ENCODE results near the gene NHLRC1. TPM values are rescaled to one million over a fixed set of nuclear protein-coding genes. Genes with fewer than 3 reads are reported as not detected.

The NHLRC1 gene
- total and polyA plus RNA-seq, 2 of the 13 experiments (the other 11 are each of a cell fraction or from before 2014, with no cell fraction given) = 0.04 to 0.11 TPM

DNA sequence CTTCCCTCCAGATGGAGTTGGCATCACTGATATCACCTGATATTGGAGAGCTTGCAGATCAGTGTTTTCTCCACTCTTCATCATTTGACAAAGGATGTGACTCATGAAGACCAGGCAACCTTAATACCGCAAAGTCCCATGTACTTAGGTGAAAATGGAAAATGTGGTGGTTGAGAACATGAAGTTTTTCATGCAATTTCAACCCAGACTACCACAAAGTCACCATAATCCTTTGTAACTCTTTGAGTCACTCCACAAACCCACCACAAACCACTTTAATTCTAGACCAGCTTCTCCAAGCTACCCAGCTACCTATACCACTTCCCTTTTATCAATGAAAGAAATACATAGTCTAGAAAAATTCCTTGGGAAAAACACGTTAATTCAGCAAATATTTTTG lies 7.1 kb downstream of the NHLRC1 start:
- WGBS (ENCODE audit: low lambda C conversion rate) = 32% methylated on average over 2 of the region's 2 CpGs
- no peaks in the 10 kb centered on the region for H3K9me3 ChIP-seq (ENCODE audit: low read length)
- H3K4me3 ChIP-seq (replicated peaks in 1 of 3; ENCODE audit: insufficient read depth in 1 of 3, low read depth in 2 of 3, low read length in 3 of 3) = no peak overlapping the region
- peaks cover 9% of the 10 kb centered on the region; the same call in 1 of the 2 replicates for H3K4me1 ChIP-seq (ENCODE audit: insufficient read depth, low read length)
- TF ChIP-seq CCDC6 (CRISPR knock-in tag; IDR thresholded peaks at IDR 0.05) (no peak), MXD4 (CRISPR knock-in tag; IDR thresholded peaks at IDR 0.05) (no peak), ZNF234 (CRISPR knock-in tag; conservative IDR thresholded peaks at IDR 0.05) (no peak), ZNF101 (CRISPR knock-in tag; IDR thresholded peaks at IDR 0.05; ENCODE audit: borderline replicate concordance, low read depth) (no peak), SP1 (IDR thresholded peaks at IDR 0.05) (no peak), SP1 (CRISPR knock-in tag; IDR thresholded peaks at IDR 0.05) (no peak), ZNF879 (CRISPR knock-in tag; IDR thresholded peaks at IDR 0.05) (no peak), RFX1 (IDR thresholded peaks at IDR 0.05) (no peak), ZNF619 (CRISPR knock-in tag; IDR thresholded peaks at IDR 0.05) (no peak), GFI1 (CRISPR knock-in tag; IDR thresholded peaks at IDR 0.05; ENCODE audit: borderline replicate concordance) (no peak), THYN1 (CRISPR knock-in tag; IDR thresholded peaks at IDR 0.05; ENCODE audit: borderline replicate concordance, low read depth) (no peak), KAT2B (IDR thresholded peaks at IDR 0.05; ENCODE audit: borderline replicate concordance, low read depth, low read length) (no peak), IKZF4 (CRISPR knock-in tag; IDR thresholded peaks at IDR 0.05; ENCODE audit: borderline replicate concordance, low read depth, not compliant biosample characterization) (no peak), MATR3 (CRISPR knock-in tag; IDR thresholded peaks at IDR 0.05) (no peak), ZNF260 (CRISPR knock-in tag; IDR thresholded peaks at IDR 0.05; ENCODE audit: borderline replicate concordance, low read depth) (no peak), KLF15 (CRISPR knock-in tag; IDR thresholded peaks at IDR 0.05; ENCODE audit: borderline replicate concordance) (no peak), NFKBIZ (CRISPR knock-in tag; IDR thresholded peaks at IDR 0.05) (no peak)
- TF ChIP-seq, protein P1, sequence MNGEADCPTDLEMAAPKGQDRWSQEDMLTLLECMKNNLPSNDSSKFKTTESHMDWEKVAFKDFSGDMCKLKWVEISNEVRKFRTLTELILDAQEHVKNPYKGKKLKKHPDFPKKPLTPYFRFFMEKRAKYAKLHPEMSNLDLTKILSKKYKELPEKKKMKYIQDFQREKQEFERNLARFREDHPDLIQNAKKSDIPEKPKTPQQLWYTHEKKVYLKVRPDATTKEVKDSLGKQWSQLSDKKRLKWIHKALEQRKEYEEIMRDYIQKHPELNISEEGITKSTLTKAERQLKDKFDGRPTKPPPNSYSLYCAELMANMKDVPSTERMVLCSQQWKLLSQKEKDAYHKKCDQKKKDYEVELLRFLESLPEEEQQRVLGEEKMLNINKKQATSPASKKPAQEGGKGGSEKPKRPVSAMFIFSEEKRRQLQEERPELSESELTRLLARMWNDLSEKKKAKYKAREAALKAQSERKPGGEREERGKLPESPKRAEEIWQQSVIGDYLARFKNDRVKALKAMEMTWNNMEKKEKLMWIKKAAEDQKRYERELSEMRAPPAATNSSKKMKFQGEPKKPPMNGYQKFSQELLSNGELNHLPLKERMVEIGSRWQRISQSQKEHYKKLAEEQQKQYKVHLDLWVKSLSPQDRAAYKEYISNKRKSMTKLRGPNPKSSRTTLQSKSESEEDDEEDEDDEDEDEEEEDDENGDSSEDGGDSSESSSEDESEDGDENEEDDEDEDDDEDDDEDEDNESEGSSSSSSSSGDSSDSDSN (CRISPR knock-in tag; IDR thresholded peaks at IDR 0.05) = no peak
- TF ChIP-seq, protein P2, sequence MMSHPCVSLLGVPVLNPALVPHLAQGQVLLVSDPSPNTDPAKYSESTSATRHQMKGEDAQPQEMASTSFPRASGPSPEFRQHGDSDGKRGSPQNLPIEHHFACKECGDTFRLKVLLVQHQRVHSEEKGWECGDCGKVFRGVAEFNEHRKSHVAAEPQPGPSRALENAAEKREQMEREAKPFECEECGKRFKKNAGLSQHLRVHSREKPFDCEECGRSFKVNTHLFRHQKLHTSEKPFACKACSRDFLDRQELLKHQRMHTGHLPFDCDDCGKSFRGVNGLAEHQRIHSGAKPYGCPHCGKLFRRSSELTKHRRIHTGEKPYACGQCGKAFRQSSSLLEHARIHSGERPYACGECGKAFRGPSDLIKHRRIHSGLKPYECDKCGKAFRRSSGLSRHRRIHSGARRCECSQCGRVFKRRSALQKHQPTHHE (CRISPR knock-in tag; IDR thresholded peaks at IDR 0.05; ENCODE audit: borderline replicate concordance) = no peak
- TF ChIP-seq, protein P3, sequence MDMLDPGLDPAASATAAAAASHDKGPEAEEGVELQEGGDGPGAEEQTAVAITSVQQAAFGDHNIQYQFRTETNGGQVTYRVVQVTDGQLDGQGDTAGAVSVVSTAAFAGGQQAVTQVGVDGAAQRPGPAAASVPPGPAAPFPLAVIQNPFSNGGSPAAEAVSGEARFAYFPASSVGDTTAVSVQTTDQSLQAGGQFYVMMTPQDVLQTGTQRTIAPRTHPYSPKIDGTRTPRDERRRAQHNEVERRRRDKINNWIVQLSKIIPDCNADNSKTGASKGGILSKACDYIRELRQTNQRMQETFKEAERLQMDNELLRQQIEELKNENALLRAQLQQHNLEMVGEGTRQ (IDR thresholded peaks at IDR 0.05; ENCODE audit: low read depth, low read length) = no peak
- TF ChIP-seq, protein P3 (CRISPR knock-in tag; IDR thresholded peaks at IDR 0.05; ENCODE audit: borderline replicate concordance) = no peak
- DNase-seq (ENCODE audit: low spot score) (no peak), ATAC-seq (no peak), FAIRE-seq (no peak)
- in situ Hi-C loops (cut with HindIII; ENCODE audit: extremely low pct_ligation_motif_present, low pct_unique_long_range_greater_than_20kb) = no loop called here
- no peak overlapping the region for H3K27ac ChIP-seq (ENCODE audit: extremely low read length, insufficient read depth, low read length)
- no peaks in the 10 kb centered on the region for H3K79me2 ChIP-seq (ENCODE audit: insufficient read depth, low read length)
- ChIA-PET CTCF (ENCODE audit: low intra/inter-chr PET ratio, low total read pairs) (no interaction called here), POLR2A (no interaction called here)
- no peaks in the 10 kb centered on the region for H3K36me3 ChIP-seq (replicated peaks in 1 of 2; ENCODE audit: control insufficient read depth in 1 of 2, insufficient read depth in 2 of 2, low read length in 2 of 2)
- H3K27me3 ChIP-seq (ENCODE audit: control insufficient read depth in 1 of 2, insufficient read depth in 2 of 2, low read length in 2 of 2) = no peaks in the 10 kb centered on the region
- no peaks in the 10 kb centered on the region for H4K20me1 ChIP-seq (ENCODE audit: insufficient read depth, low read length)
- intact Hi-C loops (cut with micrococcal nuclease; ENCODE audit: unreplicated experiment) = no loop called here
- H2AFZ ChIP-seq (ENCODE audit: low read length) = no peak overlapping the region
- H3K4me2 ChIP-seq (ENCODE audit: low read depth, low read length) = no peak overlapping the region
- BruUV-seq (replicated peaks) = no TSS peak
- no peak overlapping the region for H3K9ac ChIP-seq (ENCODE audit: insufficient read depth, low read depth, low read length)
